Natural killer cell (primary cell): ENCODE results near the gene ABCF2. TPM values are rescaled to one million over a fixed set of nuclear protein-coding genes. Genes with fewer than 3 reads are reported as not detected.
A peak's percentile ranks its signal among the peaks of the same experiment; 100 is the strongest.

Experiments used
- ATAC-seq, 3 donors: fragments of 150-1000 bp in 2 of 3; fragments of 200-7000 bp in 1 of 3; cut with Tn5 transposase; 1 replicate in 1 of 3; 2 replicates in 2 of 3; pipeline ENCODE4 v1.10.0; 2021; ENCODE audit warnings: mild to moderate bottlenecking in 2 of 3, moderate library complexity in 2 of 3
- DNase-seq, 2 donors: peaks; one replicate each; pipeline versions ENCODE4 v3.0.0 to v3.0.0-alpha.2; 2013 to 2021; ENCODE audit warnings: mixed read lengths in 1 of 2
- H3K27ac ChIP-seq: one replicate; pipeline ENCODE4 v1.5.1; 2013; ENCODE audit warnings: mild to moderate bottlenecking, low read length
- H3K27me3 ChIP-seq: one replicate; pipeline ENCODE4 v1.6.1; 2013; ENCODE audit warnings: low read length; ENCODE audit not compliant: control insufficient read depth, insufficient read depth
- H3K36me3 ChIP-seq: one replicate; pipeline ENCODE4 v1.6.1; 2013; ENCODE audit warnings: low read length; ENCODE audit not compliant: control insufficient read depth, insufficient read depth
- H3K4me1 ChIP-seq: one replicate; pipeline ENCODE4 v1.6.1; 2013; ENCODE audit warnings: low read length; ENCODE audit not compliant: control insufficient read depth, insufficient read depth
- H3K4me3 ChIP-seq: one replicate; pipeline ENCODE4 v1.5.1; 2013; ENCODE audit warnings: low read length
- H3K9me3 ChIP-seq: one replicate; pipeline ENCODE4 v1.6.1; 2013; ENCODE audit warnings: low read length; ENCODE audit not compliant: control insufficient read depth, insufficient read depth
- H3K27ac Mint-ChIP-seq, 2 donors: one replicate each; pipeline ENCODE4 v1.8.0; 2022; ENCODE audit warnings: mild to moderate bottlenecking in 2 of 2, mixed read lengths in 2 of 2, moderate library complexity in 1 of 2
- H3K27me3 Mint-ChIP-seq, 2 donors: one replicate each; pipeline ENCODE4 v1.8.0; 2022; ENCODE audit warnings: low read depth in 2 of 2, mixed read lengths in 2 of 2
- H3K36me3 Mint-ChIP-seq: one replicate; pipeline ENCODE4 v1.8.0; 2022; ENCODE audit warnings: mixed read lengths
- H3K4me1 Mint-ChIP-seq, 2 donors: one replicate each; pipeline ENCODE4 v1.8.0; 2022; ENCODE audit warnings: mixed read lengths in 2 of 2
- H3K4me3 Mint-ChIP-seq: one replicate; pipeline ENCODE4 v1.8.0; 2022; ENCODE audit warnings: mild to moderate bottlenecking, moderate library complexity, mixed read lengths
- H3K9me3 Mint-ChIP-seq, 2 donors: one replicate each; pipeline ENCODE4 v1.8.0; 2022; ENCODE audit warnings: mixed read lengths in 2 of 2
- WGBS: methylation state at CpG from one replicate; pipeline ENCODE4 v1.1.7; 2013; ENCODE audit warnings: missing lambda C conversion rate; ENCODE audit not compliant: insufficient coverage; 5-methylcytosine and 5-hydroxymethylcytosine counted together
- intact Hi-C: fragments of 100-400 bp; cut with micrococcal nuclease; formaldehyde crosslinking; loops from one replicate; pipeline ENCODE4 v1.14.2; 2022
- total RNA-seq, 4 donors: library from RNA; stranded (reverse); fragments of 120-200 nt in 1 of 4; gene quantifications; one replicate each; pipeline versions ENCODE4 v1.2.3 to v1.2.4, GENCODE V29; 2013 to 2022
- TF ChIP-seq, protein P1 (sequence below): fragments of 200-600 bp; IDR thresholded peaks from one replicate; pipeline ENCODE4 v1.8.0; 2022; ENCODE audit warnings: antibody characterized with exemption

The ABCF2 gene
- total RNA-seq = 10 to 100 TPM; 12.1 to 26.1 (median 17.6) TPM
- 23.3 TPM for total RNA-seq (2013)

DNA sequence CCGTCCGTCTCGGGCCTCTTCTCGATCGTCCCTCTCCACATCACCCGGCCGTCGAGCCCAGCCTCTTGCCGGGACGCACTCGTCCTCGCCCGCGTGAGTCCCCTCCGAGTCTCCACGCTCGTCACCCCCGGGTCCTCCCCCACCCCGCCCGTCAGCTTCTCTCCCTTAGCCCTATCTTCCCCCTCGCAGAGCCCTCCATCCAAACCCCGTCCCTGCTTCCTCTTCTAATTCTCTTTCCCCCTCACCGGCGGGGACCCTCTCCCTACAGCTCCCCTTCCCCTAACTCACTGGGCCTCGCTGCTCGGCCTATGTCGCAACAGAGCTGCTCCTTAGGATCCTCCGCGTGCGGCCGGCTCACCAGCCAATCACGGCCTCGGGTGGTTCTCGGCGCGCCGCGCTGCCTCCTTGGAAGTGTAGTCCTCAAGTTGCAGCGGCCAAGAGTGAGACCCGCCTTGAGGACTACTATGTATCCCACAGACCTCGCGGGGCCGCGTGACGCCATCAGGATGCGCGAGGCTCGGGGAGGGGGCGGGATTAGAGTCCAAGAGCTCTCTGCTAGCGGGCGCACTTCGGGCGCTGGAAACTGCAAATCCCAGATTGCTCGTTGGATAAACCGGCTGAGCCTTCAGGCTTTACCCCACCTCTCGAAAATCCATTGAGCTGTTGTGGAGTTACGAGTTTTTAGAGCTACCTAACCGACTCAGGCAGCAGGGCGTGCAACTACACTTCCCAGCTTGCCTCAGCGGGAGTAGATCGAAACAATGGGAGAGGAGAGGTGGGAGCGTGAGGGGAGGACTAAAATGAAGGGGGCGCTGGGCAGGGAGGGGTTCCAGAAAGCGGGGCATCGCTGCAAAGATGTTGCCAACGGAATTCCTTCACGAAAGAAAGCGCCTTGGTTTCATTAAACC lies at the start of gene ABCF2:
ABCF2 (minus strand) TSS at position 331 of the 908 bp plus-strand sequence. CDS start 747 bp downstream, outside the sequence.
- peaks cover 29 to 36% of the 10 kb centered on the region in 2 donors for H3K4me1 Mint-ChIP-seq
- peak within 1 kb of the TSS; percentile 95 for H3K4me3 Mint-ChIP-seq
- DNase-seq = peak; percentile 96 to 98
- peak within 1 kb of the TSS; percentile 86 to 94 for H3K27ac Mint-ChIP-seq
- TF ChIP-seq, protein P1, sequence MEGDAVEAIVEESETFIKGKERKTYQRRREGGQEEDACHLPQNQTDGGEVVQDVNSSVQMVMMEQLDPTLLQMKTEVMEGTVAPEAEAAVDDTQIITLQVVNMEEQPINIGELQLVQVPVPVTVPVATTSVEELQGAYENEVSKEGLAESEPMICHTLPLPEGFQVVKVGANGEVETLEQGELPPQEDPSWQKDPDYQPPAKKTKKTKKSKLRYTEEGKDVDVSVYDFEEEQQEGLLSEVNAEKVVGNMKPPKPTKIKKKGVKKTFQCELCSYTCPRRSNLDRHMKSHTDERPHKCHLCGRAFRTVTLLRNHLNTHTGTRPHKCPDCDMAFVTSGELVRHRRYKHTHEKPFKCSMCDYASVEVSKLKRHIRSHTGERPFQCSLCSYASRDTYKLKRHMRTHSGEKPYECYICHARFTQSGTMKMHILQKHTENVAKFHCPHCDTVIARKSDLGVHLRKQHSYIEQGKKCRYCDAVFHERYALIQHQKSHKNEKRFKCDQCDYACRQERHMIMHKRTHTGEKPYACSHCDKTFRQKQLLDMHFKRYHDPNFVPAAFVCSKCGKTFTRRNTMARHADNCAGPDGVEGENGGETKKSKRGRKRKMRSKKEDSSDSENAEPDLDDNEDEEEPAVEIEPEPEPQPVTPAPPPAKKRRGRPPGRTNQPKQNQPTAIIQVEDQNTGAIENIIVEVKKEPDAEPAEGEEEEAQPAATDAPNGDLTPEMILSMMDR = no peak
- peaks cover 29% of the 10 kb centered on the region for H3K4me1 ChIP-seq
- H3K36me3 ChIP-seq = peaks cover 27% of the 10 kb centered on the region
- intact Hi-C loops = loop anchor here (1.0 to 5.0 kb wide), 4 partner anchors 17 to 170 kb away; partner anchors contain the start of genes CDK5 and NUB1
- peak; percentile 98 to 100 (median 99) for ATAC-seq
- no peaks in the 10 kb centered on the region for H3K36me3 Mint-ChIP-seq
- H3K27me3 ChIP-seq = no peaks in the 10 kb centered on the region
- peak within 1 kb of the TSS; percentile 64 for H3K4me3 ChIP-seq
- H3K27ac ChIP-seq = peak within 1 kb of the TSS; percentile 61
- under 1% methylated on average over 68 of the region's 68 CpGs for WGBS
- no peaks in the 10 kb centered on the region for H3K27me3 Mint-ChIP-seq
- H3K9me3 ChIP-seq = no peaks in the 10 kb centered on the region
- no peaks in the 10 kb centered on the region for H3K9me3 Mint-ChIP-seq

DNA sequence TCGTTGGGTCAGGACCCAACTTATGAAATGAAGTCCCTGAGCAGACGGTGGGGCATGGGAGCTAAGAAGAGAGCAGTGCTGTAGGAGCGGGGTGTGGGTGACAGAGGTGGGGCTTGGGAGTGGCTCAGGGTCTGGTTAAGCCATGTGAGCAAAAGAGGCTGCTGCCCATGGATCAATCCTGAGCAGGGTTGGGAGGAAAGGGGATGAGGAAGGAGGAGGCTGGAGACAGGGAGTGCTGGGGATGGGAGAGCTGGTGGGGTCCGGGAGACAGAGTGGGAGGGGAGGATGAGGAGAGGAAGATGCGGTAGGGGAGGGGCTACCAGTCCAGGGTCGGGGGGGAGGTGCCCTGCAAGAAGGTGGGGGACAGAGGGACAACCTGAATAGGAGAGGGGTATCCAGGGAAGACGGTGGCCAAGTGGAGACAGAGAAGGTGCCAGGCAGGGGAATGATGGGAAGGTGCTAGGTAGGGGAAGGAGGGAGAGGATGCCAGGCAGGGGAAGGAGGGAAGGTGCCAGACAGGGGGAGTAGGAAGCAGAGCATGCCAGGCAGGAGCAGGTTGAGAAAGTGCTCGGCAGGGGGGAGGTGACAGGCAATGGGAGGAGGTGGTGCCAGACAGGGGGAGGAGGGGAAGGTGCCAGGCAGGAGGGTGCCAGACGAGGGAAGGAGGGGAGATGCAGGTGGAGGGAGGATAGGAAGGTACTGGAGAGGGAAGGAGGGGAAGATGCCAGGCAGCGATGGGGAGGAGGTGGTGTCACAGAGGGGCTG lies 49.0 kb upstream of the ABCF2 start:
- TF ChIP-seq, protein P1 = no peak
- no peaks in the 10 kb centered on the region for H3K36me3 ChIP-seq
- H3K27me3 Mint-ChIP-seq = peaks cover 12 to 24% of the 10 kb centered on the region in 2 donors
- no peaks in the 10 kb centered on the region for H3K36me3 Mint-ChIP-seq
- DNase-seq = peak in 1 of 2 donors; percentile 45
- H3K4me3 Mint-ChIP-seq = peak overlapping the region; percentile 40
- WGBS = 41% methylated on average over 10 of the region's 10 CpGs
- H3K9me3 Mint-ChIP-seq = no peaks in the 10 kb centered on the region
- peak overlapping the region in 1 of 2 donors; percentile 42 for H3K27ac Mint-ChIP-seq
- H3K27me3 ChIP-seq = peaks cover 2% of the 10 kb centered on the region
- H3K27ac ChIP-seq = no peak overlapping the region
- H3K4me1 Mint-ChIP-seq = peaks cover 0 to 19% of the 10 kb centered on the region in 2 donors
- H3K4me1 ChIP-seq = peaks cover 50% of the 10 kb centered on the region
- H3K4me3 ChIP-seq = no peak overlapping the region
- H3K9me3 ChIP-seq = no peaks in the 10 kb centered on the region
- intact Hi-C loops = no loop called here
- peak in 2 of 3 donors; percentile 29 for ATAC-seq

DNA sequence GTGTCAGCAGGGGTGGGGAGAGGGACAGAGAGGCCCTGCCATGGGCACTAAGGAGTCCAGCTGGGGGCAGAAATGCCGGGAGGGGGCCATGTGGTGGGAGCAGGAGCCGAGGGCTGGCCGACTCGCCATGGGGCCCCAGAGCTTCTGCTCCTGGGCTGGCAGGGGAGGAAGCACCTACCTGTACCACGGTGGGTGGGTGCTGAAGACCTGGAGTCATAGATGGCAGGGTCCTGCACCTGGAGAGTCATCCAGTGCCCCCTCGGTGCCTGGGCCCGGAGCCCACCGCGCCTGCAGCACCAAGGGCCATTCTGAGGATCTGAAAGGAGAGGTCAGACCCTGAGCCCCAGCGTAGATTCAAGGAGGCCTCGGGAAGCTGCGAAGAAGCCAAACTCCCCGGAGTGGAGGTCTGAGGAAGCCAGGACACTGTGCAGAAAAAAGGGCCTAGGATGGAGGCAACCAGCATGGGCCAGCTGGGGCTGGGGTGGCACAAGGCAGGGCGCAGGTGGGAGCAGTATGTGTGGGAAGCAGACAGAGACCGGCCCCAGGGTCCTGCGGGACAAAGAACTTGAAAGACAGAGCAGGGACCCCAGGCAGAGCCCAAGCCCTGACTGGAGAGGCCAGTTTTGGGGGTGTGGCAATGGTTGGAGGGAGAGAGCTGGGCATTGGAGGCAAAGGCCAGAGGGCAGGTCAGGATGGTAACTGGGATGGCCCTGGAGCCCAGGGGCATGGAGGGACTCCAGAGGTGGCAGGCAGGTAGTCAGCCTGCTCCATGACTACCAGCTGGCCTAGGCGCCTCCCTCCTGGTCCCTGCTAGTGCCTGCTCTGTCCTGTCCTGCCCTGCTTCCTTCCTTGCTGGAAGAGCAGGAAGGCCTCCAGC lies 48.2 kb upstream of the ABCF2 start:
- Histone ChIP-seq H3K4me3 (no peak overlapping the region), H3K27me3 (peaks cover 2% of the 10 kb centered on the region), H3K9me3 (no peaks in the 10 kb centered on the region), H3K4me1 (peaks cover 50% of the 10 kb centered on the region), H3K36me3 (no peaks in the 10 kb centered on the region), H3K27ac (no peak overlapping the region)
- H3K36me3 Mint-ChIP-seq = no peaks in the 10 kb centered on the region
- peak overlapping the region; percentile 66 for H3K4me3 Mint-ChIP-seq
- peaks cover 0 to 19% of the 10 kb centered on the region in 2 donors for H3K4me1 Mint-ChIP-seq
- ATAC-seq (no peak), DNase-seq (no peak)
- TF ChIP-seq, protein P1 = no peak
- H3K9me3 Mint-ChIP-seq = no peaks in the 10 kb centered on the region
- peaks cover 12 to 25% of the 10 kb centered on the region in 2 donors for H3K27me3 Mint-ChIP-seq
- intact Hi-C loops = no loop called here
- H3K27ac Mint-ChIP-seq = peak overlapping the region in 1 of 2 donors; percentile 42
- 92% methylated on average over 17 of the region's 17 CpGs for WGBS
